ENCODE measurements around the gene TMEM250.

DNA sequence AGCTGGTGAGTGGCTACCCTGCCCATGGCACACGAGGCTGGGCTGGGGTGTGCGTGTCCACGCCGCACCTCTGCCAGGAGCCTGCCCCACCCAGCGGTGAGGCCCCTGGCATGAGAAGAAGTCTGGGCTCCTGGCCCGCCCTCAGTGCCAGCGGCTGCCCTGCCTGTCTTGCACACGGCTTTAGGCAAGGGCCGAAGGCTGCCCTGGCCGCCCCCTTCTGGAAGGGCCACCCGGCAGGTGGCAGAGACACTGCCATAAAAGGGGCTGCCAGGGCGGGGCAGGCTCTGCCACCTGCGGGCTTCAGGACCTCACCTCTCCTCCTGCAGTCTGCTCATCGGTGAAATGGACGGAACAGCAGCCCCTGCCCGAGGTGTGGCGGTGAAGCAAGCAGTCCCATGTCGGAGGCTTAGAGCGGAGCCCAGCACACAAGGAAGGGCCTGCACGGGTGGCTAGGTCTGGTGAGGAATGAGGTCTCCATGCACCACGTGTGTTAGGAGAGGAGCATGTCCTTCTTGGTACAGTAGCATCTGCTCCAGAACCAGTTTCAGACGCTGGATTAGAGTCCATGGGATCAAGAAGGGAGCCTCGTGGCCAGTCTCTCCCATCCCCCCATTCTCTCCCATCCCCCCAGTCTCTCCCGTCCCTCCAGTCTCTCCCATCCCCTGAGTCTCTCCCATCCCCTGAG lies 34.8 kb upstream of the TMEM250 start:
- TF ChIP-seq POLR2A (IDR thresholded peaks at IDR 0.05; ENCODE audit: low read depth, low read length): no peak
- TF ChIP-seq TAF1 (IDR thresholded peaks at IDR 0.05; ENCODE audit: low read depth, low read length): no peak
